ENCODE results near the gene ARHGAP23. TPM values are rescaled to one million over a fixed set of nuclear protein-coding genes. Genes with fewer than 3 reads are reported as not detected.

ARHGAP23 gene
- total RNA-seq, 1 donor from 2014 or later: 0.34 TPM

GRCh38 chr17:38440614-38441397 lies 12.5 kb downstream of the ARHGAP23 start:
- intact Hi-C loops (cut with micrococcal nuclease): loop anchor here (5.0 kb wide), 1 partner anchor 51 kb away; no protein-coding TSS in a partner anchor

GRCh38 chr17:38441429-38442061 lies 13.3 kb downstream of the ARHGAP23 start:
- intact Hi-C loops (cut with micrococcal nuclease): loop anchor here (5.0 kb wide), 1 partner anchor 51 kb away; no protein-coding TSS in a partner anchor

- intact Hi-C loops (cut with micrococcal nuclease): loop anchor here (5.0 kb wide), 1 partner anchor 50 kb away; no protein-coding TSS in a partner anchor
These were observed 14.3 kb downstream of the ARHGAP23 start for GRCh38 chr17:38442548-38442947.

DNA sequence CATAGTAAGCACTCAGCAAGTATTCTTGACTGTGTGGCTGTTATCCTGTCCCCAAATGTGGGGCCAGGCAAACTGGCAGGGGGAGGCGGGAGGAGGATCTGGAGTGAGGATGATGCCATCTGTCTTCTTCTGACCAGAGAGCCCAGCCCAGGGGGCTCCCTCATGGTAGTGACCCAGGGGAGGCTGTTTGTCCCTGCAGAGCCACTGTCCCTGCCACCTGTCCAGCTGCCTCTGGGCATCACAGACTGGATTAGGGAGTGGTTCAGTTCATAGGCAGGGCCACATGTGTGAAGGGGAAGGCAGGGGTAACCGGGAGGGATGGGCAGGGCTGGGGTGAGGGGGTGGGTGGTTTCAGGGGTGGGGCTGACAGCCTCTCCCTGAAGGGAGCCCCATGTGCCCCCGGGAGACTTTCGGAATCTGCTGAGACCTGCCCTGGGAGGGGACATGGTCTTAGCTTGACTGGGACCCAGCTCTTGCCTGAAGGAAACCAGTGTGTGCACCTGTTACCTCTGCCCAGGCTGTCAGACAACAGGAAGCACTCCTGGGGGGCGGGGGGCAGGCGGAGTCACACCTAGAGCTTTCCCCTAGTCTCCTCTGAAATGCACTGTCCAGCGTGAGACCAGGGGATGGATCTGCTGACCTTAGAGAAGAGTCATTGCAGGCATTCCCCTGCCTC lies 15.2 kb downstream of the ARHGAP23 start:
- intact Hi-C loops (cut with micrococcal nuclease): loop anchor here (5.0 kb wide), 1 partner anchor 49 kb away; no protein-coding TSS in a partner anchor

DNA sequence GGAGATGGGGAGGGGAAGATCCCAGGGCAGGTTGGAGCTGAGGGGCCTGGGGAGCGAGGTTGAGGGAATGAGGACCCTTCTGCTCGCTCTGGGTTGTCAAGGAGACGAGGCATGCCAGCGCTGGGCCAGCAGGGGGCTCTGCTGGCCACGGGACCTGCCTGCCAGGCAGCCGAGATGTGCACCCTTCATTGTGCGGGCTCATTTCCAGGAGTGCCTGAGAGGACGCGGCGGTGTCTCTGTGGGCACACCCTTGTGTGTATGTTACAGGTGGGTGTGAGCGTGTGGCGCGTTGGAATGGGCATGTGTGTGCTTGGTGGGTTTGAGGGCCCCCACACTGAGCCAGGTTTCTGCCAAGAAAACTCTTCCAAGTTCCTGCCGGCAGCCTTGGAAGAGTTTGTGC lies 15.9 kb downstream of the ARHGAP23 start:
- intact Hi-C loops (cut with micrococcal nuclease): loop anchor here (5.0 kb wide), 1 partner anchor 48 kb away; no protein-coding TSS in a partner anchor

DNA sequence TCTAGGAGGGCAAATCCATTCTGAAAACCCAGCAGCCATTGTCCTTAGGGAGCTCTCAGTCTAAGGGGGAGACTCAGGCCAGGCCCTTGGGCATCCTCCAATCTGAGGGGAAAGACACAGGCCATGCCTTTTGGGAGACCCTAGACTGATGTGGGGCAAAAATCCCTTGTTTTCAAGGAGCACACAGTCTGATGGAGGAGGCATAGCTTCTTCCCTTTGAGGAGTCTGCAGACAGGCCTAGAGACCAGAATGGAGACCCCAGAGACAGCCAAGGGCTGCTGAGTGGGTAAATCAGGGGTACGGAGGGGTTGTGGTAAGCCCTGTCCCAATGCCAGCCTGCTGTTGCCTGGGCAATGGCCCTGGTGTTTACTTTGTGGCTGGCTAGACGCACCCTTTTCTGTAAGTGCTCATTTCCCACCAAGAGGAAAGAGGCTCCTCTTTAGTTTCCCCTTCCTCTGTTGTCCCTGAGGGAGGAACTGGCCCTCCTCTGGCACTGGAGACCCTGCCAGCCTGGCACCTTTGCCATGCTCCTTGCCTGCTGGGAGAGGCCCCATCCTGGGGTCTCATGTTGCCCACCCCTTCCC lies 19.3 kb downstream of the ARHGAP23 start:
- intact Hi-C loops (cut with micrococcal nuclease): no loop called here

GRCh38 chr17:38448208-38448771 lies 20.0 kb downstream of the ARHGAP23 start:
- intact Hi-C loops (cut with micrococcal nuclease): no loop called here

- intact Hi-C loops (cut with micrococcal nuclease): no loop called here
These were observed 21.1 kb downstream of the ARHGAP23 start for GRCh38 chr17:38449364-38449763.

- intact Hi-C loops (cut with micrococcal nuclease): no loop called here
These were observed 22.3 kb downstream of the ARHGAP23 start for GRCh38 chr17:38450557-38451029.

DNA sequence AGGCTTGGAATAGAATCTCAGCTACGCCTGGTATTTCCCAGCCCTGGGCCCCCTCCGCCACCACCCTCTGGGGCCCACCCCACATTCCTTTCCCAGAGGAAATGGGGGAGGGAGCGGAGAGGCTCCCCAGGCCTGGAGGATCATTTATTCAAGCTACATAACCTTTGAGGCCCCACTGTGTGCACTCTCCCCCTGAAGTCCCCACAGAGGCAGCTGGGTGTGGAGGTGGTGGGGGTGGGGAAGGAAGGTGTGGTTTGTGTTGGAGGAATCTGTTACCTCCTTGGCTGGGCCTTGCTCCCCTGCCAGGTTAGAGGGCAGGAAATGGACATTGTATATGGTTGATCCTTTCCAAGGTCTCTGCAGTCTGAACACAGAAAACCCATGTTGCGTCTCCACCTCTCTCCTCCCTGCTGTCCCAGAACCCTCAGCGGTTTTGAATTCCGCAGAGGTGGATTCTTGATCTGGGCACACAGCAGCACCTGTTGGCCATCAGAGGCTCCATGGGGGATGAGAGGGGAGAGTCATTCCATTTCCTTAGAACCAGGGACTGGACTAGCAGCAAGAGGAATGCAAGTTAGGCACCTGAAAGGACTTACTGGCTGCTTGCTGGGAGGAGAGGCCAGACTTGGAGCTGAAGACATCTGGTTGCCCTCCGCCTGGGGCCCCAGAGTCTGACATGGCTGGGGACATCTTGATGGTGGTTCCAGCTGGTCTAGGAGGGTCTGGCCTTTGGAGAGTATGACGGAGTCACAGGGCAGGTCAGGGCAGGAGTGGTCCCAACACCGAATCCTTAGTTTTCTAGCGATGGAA lies 23.0 kb downstream of the ARHGAP23 start:
- intact Hi-C loops (cut with micrococcal nuclease): no loop called here

DNA sequence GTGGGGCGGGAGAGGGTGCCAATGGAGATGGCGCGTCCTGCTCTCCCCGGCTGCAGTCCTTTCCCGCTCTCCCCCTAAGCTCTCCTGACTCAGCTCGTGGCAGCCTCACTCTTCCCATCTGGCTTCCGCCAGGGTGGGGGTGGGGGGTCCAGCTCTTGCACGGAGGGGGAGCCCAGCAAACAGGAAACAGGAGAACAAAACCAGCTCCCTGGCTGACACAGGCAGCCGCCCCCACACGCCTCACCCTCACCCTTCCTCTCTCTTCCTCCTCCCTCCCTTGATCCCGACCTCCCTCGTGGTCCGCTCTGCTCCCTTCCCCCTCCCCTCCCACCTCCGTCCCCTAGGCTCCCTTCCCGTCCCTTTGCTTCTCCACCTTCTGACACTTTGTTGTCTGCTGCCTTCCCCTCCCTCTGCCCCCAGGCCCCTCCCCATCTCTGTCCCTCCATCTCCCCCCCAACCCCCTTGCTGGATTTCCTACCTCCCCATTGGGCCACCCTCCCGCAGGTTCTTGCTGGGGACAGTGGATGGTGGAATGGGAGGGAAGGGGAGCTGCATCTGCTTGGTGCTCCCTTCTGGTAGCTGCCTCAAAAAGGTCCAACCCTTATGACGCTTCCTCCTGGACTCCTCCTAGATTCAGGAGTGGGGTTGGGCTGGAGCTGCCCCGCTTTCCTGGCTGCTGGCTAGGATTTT lies 23.7 kb downstream of the ARHGAP23 start:
- intact Hi-C loops (cut with micrococcal nuclease): no loop called here

DNA sequence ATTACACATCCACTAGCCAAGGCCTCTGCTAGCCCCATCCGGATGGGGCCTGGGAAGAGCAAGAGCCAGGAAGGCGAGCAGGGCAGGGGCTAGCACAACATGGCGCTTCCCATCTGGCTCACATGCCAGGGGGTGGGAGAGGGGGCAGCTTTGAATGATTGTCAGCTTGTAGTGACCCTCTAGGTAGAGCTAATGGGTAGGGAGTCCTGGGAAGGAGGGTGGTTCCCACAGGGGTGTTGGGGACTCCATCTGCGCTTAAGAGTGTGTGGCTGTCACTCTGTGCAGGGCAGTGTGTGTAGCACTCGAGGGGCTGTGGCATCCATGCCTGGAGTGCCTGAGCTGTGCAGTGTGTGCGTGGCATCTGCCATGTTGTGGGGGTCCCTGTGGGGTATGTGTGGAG lies 24.5 kb downstream of the ARHGAP23 start:
- intact Hi-C loops (cut with micrococcal nuclease): no loop called here

GRCh38 chr17:38453951-38454421 lies 25.7 kb downstream of the ARHGAP23 start:
- intact Hi-C loops (cut with micrococcal nuclease): no loop called here

GRCh38 chr17:38454532-38454931 lies 26.3 kb downstream of the ARHGAP23 start:
- intact Hi-C loops (cut with micrococcal nuclease): no loop called here

GRCh38 chr17:38455288-38455915 lies 27.1 kb downstream of the ARHGAP23 start:
- intact Hi-C loops (cut with micrococcal nuclease): no loop called here

GRCh38 chr17:38456031-38456815 lies 28.0 kb downstream of the ARHGAP23 start:
- intact Hi-C loops (cut with micrococcal nuclease): no loop called here

- intact Hi-C loops (cut with micrococcal nuclease): no loop called here
These were observed 29.5 kb downstream of the ARHGAP23 start for GRCh38 chr17:38457577-38458371.

Data from T-helper 2 cell treated with Interferon-gamma antibody and Interleukin-4, amounts not matched to agents 100 ng/mL and 5 ng/mL, for 36 hours (primary cell).